ENCODE results near the gene BRIX1. TPM values are rescaled to one million over a fixed set of nuclear protein-coding genes. Genes with fewer than 3 reads are reported as not detected.
A peak's percentile ranks its signal among the peaks of the same experiment; 100 is the strongest.

The BRIX1 gene
- total and polyA plus RNA-seq, 2 of the 13 experiments (the other 11 are each of a cell fraction or from before 2014, with no cell fraction given): 23.6 to 78.4 TPM

- TF ChIP-seq, protein P1, sequence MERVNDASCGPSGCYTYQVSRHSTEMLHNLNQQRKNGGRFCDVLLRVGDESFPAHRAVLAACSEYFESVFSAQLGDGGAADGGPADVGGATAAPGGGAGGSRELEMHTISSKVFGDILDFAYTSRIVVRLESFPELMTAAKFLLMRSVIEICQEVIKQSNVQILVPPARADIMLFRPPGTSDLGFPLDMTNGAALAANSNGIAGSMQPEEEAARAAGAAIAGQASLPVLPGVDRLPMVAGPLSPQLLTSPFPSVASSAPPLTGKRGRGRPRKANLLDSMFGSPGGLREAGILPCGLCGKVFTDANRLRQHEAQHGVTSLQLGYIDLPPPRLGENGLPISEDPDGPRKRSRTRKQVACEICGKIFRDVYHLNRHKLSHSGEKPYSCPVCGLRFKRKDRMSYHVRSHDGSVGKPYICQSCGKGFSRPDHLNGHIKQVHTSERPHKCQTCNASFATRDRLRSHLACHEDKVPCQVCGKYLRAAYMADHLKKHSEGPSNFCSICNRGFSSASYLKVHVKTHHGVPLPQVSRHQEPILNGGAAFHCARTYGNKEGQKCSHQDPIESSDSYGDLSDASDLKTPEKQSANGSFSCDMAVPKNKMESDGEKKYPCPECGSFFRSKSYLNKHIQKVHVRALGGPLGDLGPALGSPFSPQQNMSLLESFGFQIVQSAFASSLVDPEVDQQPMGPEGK (CRISPR knock-in tag; IDR thresholded peaks at IDR 0.05): no peak
- no peak for TF ChIP-seq ZNF276 (CRISPR knock-in tag; IDR thresholded peaks at IDR 0.05; ENCODE audit: low read depth)
- no peak for TF ChIP-seq TFDP2 (CRISPR knock-in tag; IDR thresholded peaks at IDR 0.05)
- 0 out of 2 replicates have a peak, but pooled peaks have one; percentile 9 for TF ChIP-seq ZNF331 (CRISPR knock-in tag; IDR thresholded peaks at IDR 0.05)
- no peak for TF ChIP-seq HNRNPK (IDR thresholded peaks at IDR 0.05; ENCODE audit: low read depth, low read length, poor library complexity, severe bottlenecking)
- no peak for TF ChIP-seq HHEX (CRISPR knock-in tag; IDR thresholded peaks at IDR 0.05)
- 0 out of 2 replicates have a peak, but pooled peaks have one; percentile 12 for TF ChIP-seq ZFY (CRISPR knock-in tag; IDR thresholded peaks at IDR 0.05)
- peak; percentile 87 for TF ChIP-seq NFE2L2 (IDR thresholded peaks at IDR 0.05; ENCODE audit: low read length)
- no peak for TF ChIP-seq ZNF660 (CRISPR knock-in tag; IDR thresholded peaks at IDR 0.05; ENCODE audit: borderline replicate concordance, low read depth)
- peak; percentile 34 to 55; a peak in 2 of 4 replicates for TF ChIP-seq MAFK (conservative IDR thresholded peaks at IDR 0.05 in 1 of 2, IDR thresholded peaks at IDR 0.05 in 1 of 2; ENCODE audit: low read length in 2 of 2)
- no peak for TF ChIP-seq TRIM22 (IDR thresholded peaks at IDR 0.05)
- TF ChIP-seq CREM (IDR thresholded peaks at IDR 0.05): no peak
- no peak for TF ChIP-seq CREM (CRISPR knock-in tag; IDR thresholded peaks at IDR 0.05)
- no peak for TF ChIP-seq ZNF44 (CRISPR knock-in tag; IDR thresholded peaks at IDR 0.05)
- TF ChIP-seq ZBTB8A (CRISPR knock-in tag; IDR thresholded peaks at IDR 0.05; ENCODE audit: borderline replicate concordance, low read depth): no peak
- no peak for TF ChIP-seq MIER3 (CRISPR knock-in tag; IDR thresholded peaks at IDR 0.05; ENCODE audit: borderline replicate concordance)
- TF ChIP-seq NFE2 (CRISPR knock-in tag; IDR thresholded peaks at IDR 0.05): peak; percentile 53; the same call in 1 of the 2 replicates
- no peak for TF ChIP-seq HBP1 (CRISPR knock-in tag; IDR thresholded peaks at IDR 0.05; ENCODE audit: low read depth)
- no peak for TF ChIP-seq ARID3A (IDR thresholded peaks at IDR 0.05; ENCODE audit: low read depth, low read length)
- TF ChIP-seq KDM5B (CRISPR knock-in tag; IDR thresholded peaks at IDR 0.05; ENCODE audit: borderline replicate concordance): no peak
Measured at GRCh38 chr5:34866989-34867471, 48.5 kb upstream of the BRIX1 start (continued).

All from HepG2 (cell line).